ENCODE results near the gene CIAO3.

- TF ChIP-seq ZNF184 (tag by site-specific recombination; IDR thresholded peaks at IDR 0.05) = no peak
- TF ChIP-seq, protein P1, sequence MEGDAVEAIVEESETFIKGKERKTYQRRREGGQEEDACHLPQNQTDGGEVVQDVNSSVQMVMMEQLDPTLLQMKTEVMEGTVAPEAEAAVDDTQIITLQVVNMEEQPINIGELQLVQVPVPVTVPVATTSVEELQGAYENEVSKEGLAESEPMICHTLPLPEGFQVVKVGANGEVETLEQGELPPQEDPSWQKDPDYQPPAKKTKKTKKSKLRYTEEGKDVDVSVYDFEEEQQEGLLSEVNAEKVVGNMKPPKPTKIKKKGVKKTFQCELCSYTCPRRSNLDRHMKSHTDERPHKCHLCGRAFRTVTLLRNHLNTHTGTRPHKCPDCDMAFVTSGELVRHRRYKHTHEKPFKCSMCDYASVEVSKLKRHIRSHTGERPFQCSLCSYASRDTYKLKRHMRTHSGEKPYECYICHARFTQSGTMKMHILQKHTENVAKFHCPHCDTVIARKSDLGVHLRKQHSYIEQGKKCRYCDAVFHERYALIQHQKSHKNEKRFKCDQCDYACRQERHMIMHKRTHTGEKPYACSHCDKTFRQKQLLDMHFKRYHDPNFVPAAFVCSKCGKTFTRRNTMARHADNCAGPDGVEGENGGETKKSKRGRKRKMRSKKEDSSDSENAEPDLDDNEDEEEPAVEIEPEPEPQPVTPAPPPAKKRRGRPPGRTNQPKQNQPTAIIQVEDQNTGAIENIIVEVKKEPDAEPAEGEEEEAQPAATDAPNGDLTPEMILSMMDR (tag by site-specific recombination; IDR thresholded peaks at IDR 0.05) = no peak
- no peak for TF ChIP-seq ZNF707 (tag by site-specific recombination; IDR thresholded peaks at IDR 0.05)
- TF ChIP-seq GLI2 (tag by site-specific recombination; IDR thresholded peaks at IDR 0.05; ENCODE audit: borderline replicate concordance, low read depth) = no peak
- TF ChIP-seq PRDM1 (tag by site-specific recombination; IDR thresholded peaks at IDR 0.05) = no peak
- peak; percentile 32; the same call in 1 of the 2 replicates for TF ChIP-seq ZNF561 (tag by site-specific recombination; IDR thresholded peaks at IDR 0.05; ENCODE audit: borderline replicate concordance)
- TF ChIP-seq ZNF510 (tag by site-specific recombination; IDR thresholded peaks at IDR 0.05; ENCODE audit: insufficient replicate concordance) = no peak
Measured at GRCh38 chr16:714558-715476, 26.0 kb downstream of the CIAO3 start, which contains the start of gene METRN.
